Astrocyte (in vitro differentiated cells and primary cell): Measurements from ENCODE around the gene FASN. TPM values are rescaled to one million over a fixed set of nuclear protein-coding genes. Genes with fewer than 3 reads are reported as not detected.

Source experiments
- DNase-seq: peaks from one replicate; pipeline ENCODE4 v3.0.0-alpha.2; 2010; ENCODE audit warnings: low read depth
- FAIRE-seq: peaks from 2 replicates; lab custom pipeline; 2011; peaks lifted over from hg19 to GRCh38; lab: Jason Lieb, UNC
- H2AFZ ChIP-seq: 2 replicates; pipeline ENCODE4 v1.6.0; 2012; ENCODE audit warnings: low read depth, low read length, inconsistent platforms
- H3K27ac ChIP-seq: 2 replicates; pipeline ENCODE4 v1.5.1; 2011; ENCODE audit warnings: low read depth, low read length, inconsistent platforms
- H3K27me3 ChIP-seq: 2 replicates; pipeline ENCODE4 v1.6.0; 2011; ENCODE audit warnings: low read length, inconsistent platforms; ENCODE audit not compliant: insufficient read depth
- H3K36me3 ChIP-seq: 2 replicates; pipeline ENCODE4 v1.5.1; 2011; ENCODE audit warnings: low read length, inconsistent platforms; ENCODE audit not compliant: insufficient read depth
- H3K4me1 ChIP-seq: 2 replicates; pipeline ENCODE4 v1.5.1; 2011; ENCODE audit warnings: low read length, inconsistent platforms; ENCODE audit not compliant: insufficient read depth
- H3K4me2 ChIP-seq: 2 replicates; pipeline ENCODE4 v1.6.0; 2012; ENCODE audit warnings: low read length, inconsistent platforms
- H3K4me3 ChIP-seq: 2 replicates; pipeline ENCODE4 v1.5.1; 2011; ENCODE audit warnings: low read depth, mild to moderate bottlenecking, low read length, inconsistent platforms; ENCODE audit not compliant: insufficient read depth
- H3K79me2 ChIP-seq: 2 replicates; pipeline ENCODE4 v1.6.0; 2012; ENCODE audit warnings: mild to moderate bottlenecking, low read length, inconsistent platforms; ENCODE audit not compliant: insufficient read depth
- H3K9ac ChIP-seq: 2 replicates; pipeline ENCODE4 v1.6.0; 2012; ENCODE audit warnings: mild to moderate bottlenecking, low read length, inconsistent platforms
- H3K9me3 ChIP-seq: 2 replicates; pipeline ENCODE4 v1.5.1; 2012; ENCODE audit warnings: low read depth, mild to moderate bottlenecking, low read length, inconsistent platforms; ENCODE audit not compliant: insufficient read depth
- H4K20me1 ChIP-seq: 2 replicates; pipeline ENCODE4 v1.6.0; 2012; ENCODE audit warnings: low read length, inconsistent platforms; ENCODE audit not compliant: insufficient read depth
- H3K27ac Mint-ChIP-seq: one replicate; pipeline ENCODE4 v1.8.0; 2021; ENCODE audit warnings: mild to moderate bottlenecking, mixed read lengths; ENCODE audit not compliant: unreplicated experiment
- H3K27me3 Mint-ChIP-seq: one replicate; pipeline ENCODE4 v1.8.0; 2021; ENCODE audit warnings: low read depth, mixed read lengths; ENCODE audit not compliant: unreplicated experiment
- H3K36me3 Mint-ChIP-seq: one replicate; pipeline ENCODE4 v1.8.0; 2021; ENCODE audit warnings: low read depth, mixed read lengths; ENCODE audit not compliant: unreplicated experiment
- H3K4me1 Mint-ChIP-seq: one replicate; pipeline ENCODE4 v1.8.0; 2021; ENCODE audit warnings: low read depth, mixed read lengths; ENCODE audit not compliant: unreplicated experiment
- H3K4me3 Mint-ChIP-seq: one replicate; pipeline ENCODE4 v1.8.0; 2021; ENCODE audit warnings: mild to moderate bottlenecking, moderate library complexity, mixed read lengths; ENCODE audit not compliant: unreplicated experiment
- H3K9me3 Mint-ChIP-seq: one replicate; pipeline ENCODE4 v1.8.0; 2021; ENCODE audit warnings: mild to moderate bottlenecking, mixed read lengths; ENCODE audit not compliant: unreplicated experiment
- EZH2 ChIP-seq: IDR thresholded peaks from 2 replicates; pipeline ENCODE4 v1.6.1; 2012; ENCODE audit warnings: mild to moderate bottlenecking, low read length, inconsistent platforms; ENCODE audit not compliant: insufficient read depth
- total RNA-seq: library from RNA; stranded (reverse); gene quantifications from 2 replicates; pipeline ENCODE4 v1.2.1, GENCODE V29; 2021
- TF ChIP-seq, protein P1 (sequence below): IDR thresholded peaks from 2 replicates; pipeline ENCODE4 v1.5.1; 2011; ENCODE audit warnings: low read depth, mild to moderate bottlenecking, inconsistent platforms, low read length, moderate library complexity; ENCODE audit not compliant: insufficient read depth

The FASN gene
- total RNA-seq, 1 donor from 2014 or later, result 203 TPM

DNA sequence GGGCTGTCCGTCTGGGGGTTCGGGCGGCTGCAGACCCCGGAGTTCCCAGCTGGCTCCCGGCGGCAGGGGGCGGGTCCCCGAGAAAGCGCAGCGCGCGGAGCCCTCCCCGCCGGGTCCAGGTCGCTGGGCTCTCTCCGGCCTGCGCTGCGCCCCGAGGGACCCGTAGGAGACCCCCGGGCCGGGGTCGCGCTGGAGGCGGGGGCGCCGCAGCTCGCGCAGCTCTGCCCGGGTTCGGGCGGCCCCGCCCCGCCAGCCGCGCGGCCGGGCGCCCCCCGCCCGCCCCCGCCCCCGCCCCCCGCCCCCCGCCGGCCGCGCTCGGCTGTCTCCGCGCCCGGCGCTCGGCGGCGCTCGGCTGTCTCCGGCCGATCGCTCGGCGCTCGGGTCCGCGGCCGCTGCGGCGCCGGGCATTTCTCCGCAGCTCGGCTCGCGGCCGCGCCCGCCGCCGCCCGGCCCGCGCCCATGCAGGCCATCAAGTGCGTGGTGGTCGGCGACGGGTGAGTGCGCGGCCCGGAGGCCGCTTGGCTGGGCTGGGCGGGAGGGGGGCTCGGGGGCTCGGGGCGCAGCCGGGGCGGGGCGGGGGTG, 66.6 kb downstream of the FASN start, which contains the start of gene RAC3:
RAC3 (plus strand) TSS at position 376 of the 582 bp plus-strand sequence; CDS start at position 460, 84 bp downstream.
- no peaks in the 10 kb centered on the region for H3K27me3 ChIP-seq
- no peaks in the 10 kb centered on the region for H3K36me3 ChIP-seq
- FAIRE-seq (no peak), DNase-seq (no peak)
- TF ChIP-seq, protein P1, sequence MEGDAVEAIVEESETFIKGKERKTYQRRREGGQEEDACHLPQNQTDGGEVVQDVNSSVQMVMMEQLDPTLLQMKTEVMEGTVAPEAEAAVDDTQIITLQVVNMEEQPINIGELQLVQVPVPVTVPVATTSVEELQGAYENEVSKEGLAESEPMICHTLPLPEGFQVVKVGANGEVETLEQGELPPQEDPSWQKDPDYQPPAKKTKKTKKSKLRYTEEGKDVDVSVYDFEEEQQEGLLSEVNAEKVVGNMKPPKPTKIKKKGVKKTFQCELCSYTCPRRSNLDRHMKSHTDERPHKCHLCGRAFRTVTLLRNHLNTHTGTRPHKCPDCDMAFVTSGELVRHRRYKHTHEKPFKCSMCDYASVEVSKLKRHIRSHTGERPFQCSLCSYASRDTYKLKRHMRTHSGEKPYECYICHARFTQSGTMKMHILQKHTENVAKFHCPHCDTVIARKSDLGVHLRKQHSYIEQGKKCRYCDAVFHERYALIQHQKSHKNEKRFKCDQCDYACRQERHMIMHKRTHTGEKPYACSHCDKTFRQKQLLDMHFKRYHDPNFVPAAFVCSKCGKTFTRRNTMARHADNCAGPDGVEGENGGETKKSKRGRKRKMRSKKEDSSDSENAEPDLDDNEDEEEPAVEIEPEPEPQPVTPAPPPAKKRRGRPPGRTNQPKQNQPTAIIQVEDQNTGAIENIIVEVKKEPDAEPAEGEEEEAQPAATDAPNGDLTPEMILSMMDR, result no peak
- TF ChIP-seq EZH2, result no peak
- H3K4me3 ChIP-seq, result peak within 1 kb of the TSS; percentile 59
- Mint-ChIP-seq H3K27me3 (peaks cover 8% of the 10 kb centered on the region), H3K9me3 (no peaks in the 10 kb centered on the region), H3K4me1 (no peaks in the 10 kb centered on the region), H3K36me3 (peaks cover 13% of the 10 kb centered on the region), H3K4me3 (peak within 1 kb of the TSS; percentile 80), H3K27ac (no peak within 1 kb of the TSS)
- no peaks in the 10 kb centered on the region for H4K20me1 ChIP-seq
- H2AFZ ChIP-seq, result peak within 1 kb of the TSS; percentile 87
- H3K27ac ChIP-seq, result no peak within 1 kb of the TSS
- H3K79me2 ChIP-seq, result peaks cover 5% of the 10 kb centered on the region
- peaks cover 15% of the 10 kb centered on the region for H3K4me1 ChIP-seq
- H3K9ac ChIP-seq, result peak within 1 kb of the TSS; percentile 67
- H3K9me3 ChIP-seq, result no peaks in the 10 kb centered on the region
- peak within 1 kb of the TSS; percentile 91 for H3K4me2 ChIP-seq

- Histone ChIP-seq H3K9ac (no peak overlapping the region), H3K4me1 (peaks cover 12% of the 10 kb centered on the region), H3K4me2 (peak overlapping the region; percentile 91), H2AFZ (peak overlapping the region; percentile 87), H3K27me3 (no peaks in the 10 kb centered on the region), H3K9me3 (no peaks in the 10 kb centered on the region), H3K27ac (no peak overlapping the region), H3K4me3 (peak overlapping the region; percentile 59), H4K20me1 (no peaks in the 10 kb centered on the region), H3K79me2 (no peaks in the 10 kb centered on the region), H3K36me3 (no peaks in the 10 kb centered on the region)
- Mint-ChIP-seq H3K27ac (no peak overlapping the region), H3K4me3 (peak overlapping the region; percentile 69), H3K36me3 (peaks cover 12% of the 10 kb centered on the region), H3K4me1 (no peaks in the 10 kb centered on the region), H3K9me3 (no peaks in the 10 kb centered on the region), H3K27me3 (peaks cover 10% of the 10 kb centered on the region)
- DNase-seq (peak; percentile 57), FAIRE-seq (no peak)
- TF ChIP-seq, protein P1, result peak; percentile 49
- no peak for TF ChIP-seq EZH2
These were observed 67.3 kb downstream of the FASN start for GRCh38 chr17:82030470-82031302.
